ENCODE results near the gene WDR4.
"Not testable (repeated sequence)": the region's sequence is repeated elsewhere in the genome, so short reads cannot be mapped to it uniquely, and the experiment has no call there.

WDR4 gene

DNA sequence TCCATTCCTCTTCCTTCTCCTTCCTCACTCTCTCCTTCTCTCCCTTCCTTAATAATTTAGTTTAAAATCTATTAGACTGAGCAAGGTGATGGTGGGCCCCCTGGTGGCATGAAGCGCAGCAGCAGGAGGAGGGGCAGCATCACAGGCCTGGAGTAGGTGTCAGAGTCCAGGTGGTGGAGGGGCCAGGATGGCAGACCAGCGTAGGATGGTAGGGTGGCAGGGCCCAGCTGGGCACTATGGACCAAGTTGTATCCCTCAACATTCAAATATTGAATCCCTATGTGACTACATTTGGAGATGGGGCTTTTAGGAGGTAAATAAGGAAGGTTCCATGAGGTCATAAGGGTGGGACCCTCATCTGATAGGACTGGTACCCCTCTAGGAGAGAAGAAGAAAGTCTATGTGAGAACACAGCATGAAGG lies 61.0 kb downstream of the WDR4 start:
- H3K4me3 ChIP-seq (ENCODE audit: low read depth, low read length) = no peak overlapping the region
- TF ChIP-seq, protein P1, sequence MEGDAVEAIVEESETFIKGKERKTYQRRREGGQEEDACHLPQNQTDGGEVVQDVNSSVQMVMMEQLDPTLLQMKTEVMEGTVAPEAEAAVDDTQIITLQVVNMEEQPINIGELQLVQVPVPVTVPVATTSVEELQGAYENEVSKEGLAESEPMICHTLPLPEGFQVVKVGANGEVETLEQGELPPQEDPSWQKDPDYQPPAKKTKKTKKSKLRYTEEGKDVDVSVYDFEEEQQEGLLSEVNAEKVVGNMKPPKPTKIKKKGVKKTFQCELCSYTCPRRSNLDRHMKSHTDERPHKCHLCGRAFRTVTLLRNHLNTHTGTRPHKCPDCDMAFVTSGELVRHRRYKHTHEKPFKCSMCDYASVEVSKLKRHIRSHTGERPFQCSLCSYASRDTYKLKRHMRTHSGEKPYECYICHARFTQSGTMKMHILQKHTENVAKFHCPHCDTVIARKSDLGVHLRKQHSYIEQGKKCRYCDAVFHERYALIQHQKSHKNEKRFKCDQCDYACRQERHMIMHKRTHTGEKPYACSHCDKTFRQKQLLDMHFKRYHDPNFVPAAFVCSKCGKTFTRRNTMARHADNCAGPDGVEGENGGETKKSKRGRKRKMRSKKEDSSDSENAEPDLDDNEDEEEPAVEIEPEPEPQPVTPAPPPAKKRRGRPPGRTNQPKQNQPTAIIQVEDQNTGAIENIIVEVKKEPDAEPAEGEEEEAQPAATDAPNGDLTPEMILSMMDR (IDR thresholded peaks at IDR 0.05; ENCODE audit: low read depth, low read length, missing control alignments) = peak; percentile 71
- DNase-seq (ENCODE audit: low read depth) = no peak

- TF ChIP-seq, protein P1 (IDR thresholded peaks at IDR 0.05; ENCODE audit: low read depth, low read length, missing control alignments) = no peak
- no peak for DNase-seq (ENCODE audit: low read depth)
- no peak overlapping the region for H3K4me3 ChIP-seq (ENCODE audit: low read depth, low read length)
Measured at GRCh38 chr21:42815217-42815616, 64.1 kb downstream of the WDR4 start.

DNA sequence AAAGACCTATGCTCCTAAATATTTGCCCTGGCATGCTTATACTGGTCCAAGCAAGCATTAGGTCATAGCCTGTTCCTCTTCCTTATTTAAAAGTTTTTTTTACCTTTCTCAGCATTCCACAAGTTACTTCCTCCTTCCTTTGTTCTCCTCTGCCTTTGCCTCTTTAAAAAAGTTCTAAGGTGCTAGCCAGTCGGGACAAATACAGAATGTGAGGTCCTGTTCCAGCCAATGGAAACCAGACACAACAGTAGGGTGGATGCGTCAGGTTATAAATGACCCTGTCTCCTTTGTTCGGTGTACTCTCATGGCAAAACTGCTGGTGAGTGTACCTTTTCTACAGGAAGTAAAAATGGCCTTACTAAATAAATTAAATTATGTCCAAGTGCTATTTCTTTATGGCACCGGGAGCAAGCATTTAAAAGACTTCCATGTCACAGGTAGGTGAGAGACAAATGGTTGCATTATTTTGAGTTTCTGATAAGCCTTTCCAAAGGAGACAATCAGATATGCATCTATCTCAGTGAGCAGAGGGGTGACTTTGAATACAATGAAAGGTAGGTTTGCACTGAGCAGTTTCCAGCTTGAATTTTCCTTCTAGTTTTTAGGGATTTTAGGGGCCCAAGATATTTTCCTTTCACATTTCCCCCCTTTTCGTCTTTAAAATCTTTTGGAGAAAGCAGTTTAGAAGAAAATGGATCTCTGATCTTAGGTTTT lies 66.7 kb downstream of the WDR4 start:
- not testable (repeated sequence) for H3K4me3 ChIP-seq (ENCODE audit: low read depth, low read length); DNase-seq (ENCODE audit: low read depth)

DNA sequence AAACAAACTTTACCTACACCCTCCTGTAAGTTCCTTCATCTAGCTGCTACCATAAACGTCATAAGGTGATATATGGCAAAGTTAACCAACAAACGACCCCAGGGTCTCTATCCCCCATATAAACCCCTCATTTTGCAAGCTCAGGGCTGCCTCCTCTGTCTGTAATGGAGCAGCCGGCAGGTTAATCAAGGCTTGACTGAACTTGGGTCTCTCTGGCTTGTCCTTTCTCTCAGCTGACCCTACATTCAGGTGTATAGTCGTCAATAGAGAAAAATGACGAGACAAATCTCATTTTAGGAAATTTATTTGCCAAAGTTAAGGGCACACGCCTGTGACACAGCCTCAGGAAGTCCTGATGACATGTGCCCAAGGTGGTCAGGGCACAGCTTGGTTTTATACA lies 67.4 kb downstream of the WDR4 start:
- TF ChIP-seq, protein P1 (IDR thresholded peaks at IDR 0.05; ENCODE audit: low read depth, low read length, missing control alignments) = no peak
- H3K4me3 ChIP-seq (ENCODE audit: low read depth, low read length) = no peak overlapping the region
- no peak for DNase-seq (ENCODE audit: low read depth)

- TF ChIP-seq, protein P1 (IDR thresholded peaks at IDR 0.05; ENCODE audit: low read depth, low read length, missing control alignments) = no peak
- no peak for DNase-seq (ENCODE audit: low read depth)
- H3K4me3 ChIP-seq (ENCODE audit: low read depth, low read length) = no peak overlapping the region
Measured at GRCh38 chr21:42809577-42810475, 69.5 kb downstream of the WDR4 start.

DNA sequence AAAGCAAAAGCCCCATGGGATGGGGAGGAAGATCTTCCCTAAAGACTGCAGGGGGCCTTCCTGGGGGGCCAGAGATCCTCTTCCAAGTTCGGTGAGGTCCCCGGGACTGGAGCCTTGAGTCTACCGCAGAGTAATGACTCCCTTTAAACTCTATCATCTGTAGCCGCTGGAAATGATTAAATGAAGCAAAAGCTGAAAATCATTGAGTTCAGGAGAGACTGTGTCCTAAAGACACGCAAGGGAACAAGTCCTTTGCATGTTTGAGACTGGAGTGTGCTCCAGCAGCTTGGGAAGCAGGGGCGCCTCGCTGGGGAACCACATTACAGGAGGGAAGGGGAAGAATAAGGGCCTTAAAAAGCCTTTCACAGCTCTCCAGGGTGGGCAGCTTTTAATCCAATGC lies 70.2 kb downstream of the WDR4 start:
- TF ChIP-seq, protein P1 (IDR thresholded peaks at IDR 0.05; ENCODE audit: low read depth, low read length, missing control alignments) = no peak
- H3K4me3 ChIP-seq (ENCODE audit: low read depth, low read length) = no peak overlapping the region
- no peak for DNase-seq (ENCODE audit: low read depth)

DNA sequence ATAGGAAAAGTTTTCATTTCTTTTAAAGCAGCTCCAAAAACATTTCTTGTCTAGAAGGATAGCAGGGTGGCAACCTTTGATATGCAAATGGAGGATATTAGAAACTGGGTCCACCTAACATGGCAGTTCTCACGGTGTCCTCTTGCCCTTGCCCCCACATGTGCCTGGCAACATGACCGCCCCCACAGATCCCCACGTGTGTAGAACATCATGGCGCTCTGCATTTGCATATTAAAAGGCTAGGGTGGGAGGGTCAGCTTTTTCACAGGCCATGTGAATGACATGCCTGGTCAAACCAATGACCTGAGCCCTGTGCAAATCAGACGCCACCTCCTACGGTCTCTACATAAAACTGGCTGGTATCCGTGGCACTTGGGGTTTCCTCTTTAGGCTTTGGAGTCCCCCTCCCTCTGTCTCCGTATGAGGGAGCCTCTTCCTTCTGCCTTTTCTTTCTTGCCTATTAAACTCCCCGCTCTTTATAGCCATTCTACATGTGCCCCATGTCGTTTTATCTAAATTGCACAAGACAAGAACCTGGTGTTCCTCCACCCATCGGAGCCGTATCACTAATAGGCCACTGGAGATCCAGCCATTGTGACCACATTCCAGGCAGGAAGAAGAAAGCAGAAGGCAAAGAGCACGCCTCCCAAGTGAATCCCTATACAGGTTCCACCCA lies 71.3 kb downstream of the WDR4 start:
- TF ChIP-seq, protein P1 (IDR thresholded peaks at IDR 0.05; ENCODE audit: low read depth, low read length, missing control alignments) = no peak
- DNase-seq (ENCODE audit: low read depth) = no peak
- H3K4me3 ChIP-seq (ENCODE audit: low read depth, low read length) = no peak overlapping the region

DNA sequence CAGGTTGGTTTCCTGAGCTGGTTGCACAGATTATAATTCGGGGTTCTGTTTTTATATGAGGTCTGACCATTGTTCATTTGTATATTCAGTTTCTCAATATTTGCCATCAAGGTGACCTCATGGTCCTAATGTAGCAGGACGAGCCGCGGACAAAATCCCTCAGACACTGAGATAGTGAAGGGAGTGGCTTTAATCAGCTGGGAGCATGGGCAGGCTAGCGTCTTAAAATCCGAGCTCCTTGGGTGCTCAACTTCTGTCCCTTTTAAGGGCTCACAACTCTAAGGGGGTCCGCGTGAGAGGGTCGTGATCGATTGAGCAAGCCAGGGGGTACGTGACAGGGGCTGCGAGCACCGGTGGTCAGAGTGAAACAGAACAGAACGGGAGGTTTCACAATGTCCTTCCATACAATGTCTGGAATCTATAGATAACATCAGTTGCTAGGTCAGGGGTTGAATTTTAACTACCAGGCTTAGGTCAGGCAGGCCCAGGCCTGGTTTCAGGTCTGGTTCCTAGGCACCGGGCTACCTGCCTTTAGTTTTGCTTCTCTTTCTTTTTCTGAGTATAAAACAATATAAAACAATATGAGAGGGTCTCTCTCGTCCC lies 71.9 kb downstream of the WDR4 start:
- DNase-seq (ENCODE audit: low read depth); H3K4me3 ChIP-seq (ENCODE audit: low read depth, low read length): not testable (repeated sequence)

Data from GM12864 (cell line).